Neural progenitor cell (in vitro differentiated cells): ENCODE data around the gene ZDHHC14. TPM values are rescaled to one million over a fixed set of nuclear protein-coding genes. Genes with fewer than 3 reads are reported as not detected.
A peak's percentile ranks its signal among the peaks of the same experiment; 100 is the strongest.

ENCODE experiments used
- DNase-seq: peaks from one replicate; pipeline ENCODE4 v3.0.0-alpha.2; 2016; ENCODE audit warnings: low spot score
- H2AFZ ChIP-seq: fragments of 200-600 bp; sonication (generic); replicated peaks from 2 replicates; pipeline ENCODE4 v1.6.1; 2016; ENCODE audit warnings: antibody characterized with exemption
- H3F3A ChIP-seq: fragments of 200-600 bp; sonication (generic); 2 replicates; pipeline ENCODE4 v1.6.1; 2016; ENCODE audit warnings: antibody characterized with exemption, low read depth
- H3K27ac ChIP-seq: fragments of 200-600 bp; sonication (generic); 2 replicates; pipeline ENCODE4 v1.5.1; 2016; ENCODE audit warnings: mild to moderate bottlenecking
- H3K27me3 ChIP-seq: fragments of 200-600 bp; sonication (generic); 2 replicates; pipeline ENCODE4 v1.6.1; 2016; ENCODE audit warnings: mild to moderate bottlenecking, moderate library complexity
- H3K36me3 ChIP-seq: fragments of 200-600 bp; sonication (generic); 2 replicates; pipeline ENCODE4 v1.5.1; 2016
- H3K4me1 ChIP-seq: fragments of 200-600 bp; sonication (generic); 2 replicates; pipeline ENCODE4 v1.6.1; 2016; ENCODE audit warnings: mixed run types
- H3K4me2 ChIP-seq: fragments of 200-600 bp; sonication (generic); 2 replicates; pipeline ENCODE4 v1.6.1; 2016
- H3K4me3 ChIP-seq: fragments of 200-600 bp; sonication (generic); 2 replicates; pipeline ENCODE4 v1.5.1; 2016
- H3K79me2 ChIP-seq: fragments of 200-600 bp; sonication (generic); 2 replicates; pipeline ENCODE4 v1.6.1; 2016; ENCODE audit warnings: low read depth
- H3K9ac ChIP-seq: fragments of 200-600 bp; sonication (generic); 2 replicates; pipeline ENCODE4 v1.6.1; 2016
- H3K9me3 ChIP-seq: fragments of 200-600 bp; sonication (generic); 2 replicates; pipeline ENCODE4 v1.5.1; 2016; ENCODE audit warnings: low read depth
- H4K20me1 ChIP-seq: fragments of 200-600 bp; sonication (generic); 2 replicates; pipeline ENCODE4 v1.6.1; 2016; ENCODE audit warnings: low read depth
- H3K27ac Mint-ChIP-seq: 3 replicates; pipeline ENCODE4 v1.8.0; 2021; ENCODE audit warnings: mixed read lengths
- H3K27me3 Mint-ChIP-seq: 2 replicates; pipeline ENCODE4 v1.8.0; 2022; ENCODE audit warnings: low read depth, mild to moderate bottlenecking, inconsistent platforms, moderate library complexity, mixed read lengths; ENCODE audit not compliant: insufficient read depth
- H3K36me3 Mint-ChIP-seq: 3 replicates; pipeline ENCODE4 v1.8.0; 2021; ENCODE audit warnings: mixed read lengths
- H3K4me1 Mint-ChIP-seq: 3 replicates; pipeline ENCODE4 v1.8.0; 2021; ENCODE audit warnings: mixed read lengths
- H3K4me3 Mint-ChIP-seq: 3 replicates; pipeline ENCODE4 v1.8.0; 2021; ENCODE audit warnings: mild to moderate bottlenecking, moderate library complexity, mixed read lengths
- H3K9me3 Mint-ChIP-seq: 3 replicates; pipeline ENCODE4 v1.8.0; 2020; ENCODE audit warnings: mixed read lengths
- EZH2 ChIP-seq: fragments of 200-600 bp; sonication (generic); IDR thresholded peaks from 2 replicates; pipeline ENCODE4 v1.6.1; 2017; ENCODE audit warnings: antibody characterized with exemption, mild to moderate bottlenecking, moderate library complexity
- EZH2phosphoT487 ChIP-seq: fragments of 200-600 bp; sonication (generic); IDR thresholded peaks from 2 replicates; pipeline ENCODE4 v1.6.1; 2017; ENCODE audit warnings: antibody characterized with exemption
- total RNA-seq: library from RNA; depleted of rRNA; stranded (reverse); fragments of >200 nt; gene quantifications from 2 replicates; pipeline ENCODE4 v1.2.3, GENCODE V29; 2015; ENCODE audit warnings: low replicate concordance
- TF ChIP-seq, protein P1 (sequence below): fragments of 200-600 bp; sonication (generic); IDR thresholded peaks from 2 replicates; pipeline ENCODE4 v1.5.1; 2017; ENCODE audit warnings: antibody characterized with exemption, mild to moderate bottlenecking

Gene ZDHHC14
- total RNA-seq, 1 donor from 2014 or later = 14.5 TPM

DNA sequence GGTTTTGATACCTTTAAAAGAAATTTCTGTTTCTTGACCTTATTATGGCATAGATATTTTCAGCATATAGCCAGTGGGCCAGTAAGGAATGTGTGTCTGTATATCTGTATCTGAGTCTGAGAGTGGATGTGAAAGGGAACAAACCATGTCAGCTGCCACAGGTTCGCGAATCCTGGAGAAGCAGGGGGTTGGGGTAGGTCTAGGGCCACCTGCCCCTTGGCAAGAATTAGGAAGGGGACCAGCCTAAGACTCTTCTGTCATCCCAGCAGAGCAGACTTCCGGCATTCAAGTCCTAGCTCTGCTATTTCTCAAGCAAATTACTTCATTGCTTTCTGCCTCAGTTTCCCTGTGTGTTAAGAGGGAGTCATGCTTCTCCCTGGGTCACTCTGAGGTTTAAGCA lies 261.7 kb downstream of the ZDHHC14 start:
- Histone ChIP-seq H3K27ac (no peak overlapping the region), H3K79me2 (no peaks in the 10 kb centered on the region), H3K9me3 (no peaks in the 10 kb centered on the region), H3K9ac (no peak overlapping the region), H3F3A (no peaks in the 10 kb centered on the region), H3K36me3 (no peaks in the 10 kb centered on the region), H3K27me3 (no peaks in the 10 kb centered on the region), H3K4me1 (peaks cover 8% of the 10 kb centered on the region), H3K4me3 (no peak overlapping the region), H3K4me2 (no peak overlapping the region), H2AFZ (no peak overlapping the region), H4K20me1 (no peaks in the 10 kb centered on the region)
- TF ChIP-seq EZH2phosphoT487 (no peak), EZH2 (no peak)
- TF ChIP-seq, protein P1, sequence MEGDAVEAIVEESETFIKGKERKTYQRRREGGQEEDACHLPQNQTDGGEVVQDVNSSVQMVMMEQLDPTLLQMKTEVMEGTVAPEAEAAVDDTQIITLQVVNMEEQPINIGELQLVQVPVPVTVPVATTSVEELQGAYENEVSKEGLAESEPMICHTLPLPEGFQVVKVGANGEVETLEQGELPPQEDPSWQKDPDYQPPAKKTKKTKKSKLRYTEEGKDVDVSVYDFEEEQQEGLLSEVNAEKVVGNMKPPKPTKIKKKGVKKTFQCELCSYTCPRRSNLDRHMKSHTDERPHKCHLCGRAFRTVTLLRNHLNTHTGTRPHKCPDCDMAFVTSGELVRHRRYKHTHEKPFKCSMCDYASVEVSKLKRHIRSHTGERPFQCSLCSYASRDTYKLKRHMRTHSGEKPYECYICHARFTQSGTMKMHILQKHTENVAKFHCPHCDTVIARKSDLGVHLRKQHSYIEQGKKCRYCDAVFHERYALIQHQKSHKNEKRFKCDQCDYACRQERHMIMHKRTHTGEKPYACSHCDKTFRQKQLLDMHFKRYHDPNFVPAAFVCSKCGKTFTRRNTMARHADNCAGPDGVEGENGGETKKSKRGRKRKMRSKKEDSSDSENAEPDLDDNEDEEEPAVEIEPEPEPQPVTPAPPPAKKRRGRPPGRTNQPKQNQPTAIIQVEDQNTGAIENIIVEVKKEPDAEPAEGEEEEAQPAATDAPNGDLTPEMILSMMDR = no peak
- Mint-ChIP-seq H3K36me3 (peaks cover 5% of the 10 kb centered on the region), H3K27me3 (peaks cover 3% of the 10 kb centered on the region), H3K4me3 (no peak overlapping the region), H3K4me1 (peaks cover 15% of the 10 kb centered on the region), H3K9me3 (no peaks in the 10 kb centered on the region), H3K27ac (no peak overlapping the region)
- no peak for DNase-seq

DNA sequence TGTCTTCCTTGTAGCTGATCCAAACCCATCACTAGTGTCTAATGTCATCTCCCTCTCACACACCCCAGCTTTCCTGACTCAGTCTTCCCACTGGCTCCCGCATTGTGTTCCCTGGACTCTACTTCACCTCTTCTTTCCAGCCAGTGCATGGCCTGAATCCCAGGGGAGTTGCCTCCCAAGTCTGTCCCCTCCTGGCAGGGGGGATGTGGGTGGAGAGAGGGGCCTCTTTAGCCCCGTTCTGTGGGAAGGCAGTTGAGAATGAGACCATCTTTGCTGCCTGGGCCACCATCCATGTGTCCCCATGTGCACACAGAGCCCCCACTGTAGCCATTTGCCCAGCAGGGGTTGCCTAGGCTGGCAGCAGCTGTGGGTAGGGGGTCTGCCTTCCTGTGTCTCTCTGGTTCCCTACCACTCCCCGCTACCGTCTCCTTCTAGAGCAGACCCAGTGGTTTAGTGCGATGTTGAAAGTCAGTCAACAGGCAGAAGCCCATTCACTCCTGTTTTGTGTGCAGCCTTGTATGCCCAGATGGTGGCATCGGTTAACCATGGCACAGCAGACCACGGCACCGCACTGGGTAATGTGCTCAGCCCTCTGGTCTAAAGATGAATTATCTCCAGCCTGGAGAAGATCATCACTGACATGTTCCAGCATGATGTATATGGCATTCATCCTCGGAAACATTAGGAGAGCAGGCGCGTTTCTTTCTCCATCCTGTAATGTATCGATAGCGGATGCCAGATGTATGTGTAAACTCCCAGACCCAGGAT lies 263.2 kb downstream of the ZDHHC14 start:
- Histone ChIP-seq H3F3A (no peaks in the 10 kb centered on the region), H3K9ac (no peak overlapping the region), H3K27ac (no peak overlapping the region), H3K79me2 (no peaks in the 10 kb centered on the region), H3K4me1 (peaks cover 18% of the 10 kb centered on the region), H3K27me3 (no peaks in the 10 kb centered on the region), H4K20me1 (no peaks in the 10 kb centered on the region), H2AFZ (no peak overlapping the region), H3K9me3 (no peaks in the 10 kb centered on the region), H3K4me2 (no peak overlapping the region), H3K36me3 (no peaks in the 10 kb centered on the region), H3K4me3 (no peak overlapping the region)
- Mint-ChIP-seq H3K27me3 (peaks cover 2% of the 10 kb centered on the region), H3K9me3 (no peaks in the 10 kb centered on the region), H3K4me3 (no peak overlapping the region), H3K4me1 (peaks cover 15% of the 10 kb centered on the region), H3K36me3 (peaks cover 8% of the 10 kb centered on the region), H3K27ac (no peak overlapping the region)
- no peak for DNase-seq
- TF ChIP-seq, protein P1 = no peak
- TF ChIP-seq EZH2phosphoT487 (no peak), EZH2 (no peak)

DNA sequence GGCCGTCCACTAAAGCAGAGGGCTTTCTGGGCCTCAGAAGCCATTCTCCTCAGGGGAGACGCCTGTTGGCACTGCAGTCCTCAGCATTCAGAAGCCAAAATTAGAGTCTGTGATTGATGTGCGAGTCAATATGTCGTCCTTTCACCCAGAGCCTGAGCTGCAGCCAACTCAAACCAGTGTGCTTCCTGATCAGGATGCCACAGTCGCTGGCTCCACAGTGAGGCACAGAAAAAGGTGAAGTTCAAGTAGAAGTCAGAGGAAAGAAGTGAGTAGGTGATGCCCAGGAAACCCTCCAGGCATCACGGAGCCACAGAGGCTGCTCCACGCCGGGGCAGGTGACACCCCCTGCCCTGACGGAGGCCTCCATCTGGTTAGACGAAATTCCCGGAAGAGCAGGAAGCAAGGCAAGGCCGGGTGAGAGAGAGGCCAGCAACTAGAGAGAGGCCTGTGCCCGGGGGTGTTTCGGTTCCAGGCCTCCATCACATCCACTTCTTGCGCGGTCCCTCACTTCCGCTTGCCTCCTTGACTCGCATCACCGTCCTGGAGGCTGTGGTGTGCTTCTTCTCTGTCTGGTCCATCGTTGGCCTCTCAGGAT lies 264.3 kb downstream of the ZDHHC14 start:
- H3K4me3 Mint-ChIP-seq = peak overlapping the region; percentile 59
- H3K4me1 Mint-ChIP-seq = peaks cover 15% of the 10 kb centered on the region
- no peak overlapping the region for H3K4me3 ChIP-seq
- H3K9me3 ChIP-seq = no peaks in the 10 kb centered on the region
- DNase-seq = no peak
- H3K27ac ChIP-seq = no peak overlapping the region
- no peak overlapping the region for H3K9ac ChIP-seq
- no peaks in the 10 kb centered on the region for H3K9me3 Mint-ChIP-seq
- H3F3A ChIP-seq = no peaks in the 10 kb centered on the region
- no peak overlapping the region for H2AFZ ChIP-seq
- H3K4me2 ChIP-seq = no peak overlapping the region
- H3K4me1 ChIP-seq = peaks cover 18% of the 10 kb centered on the region
- no peaks in the 10 kb centered on the region for H3K36me3 ChIP-seq
- no peaks in the 10 kb centered on the region for H4K20me1 ChIP-seq
- no peaks in the 10 kb centered on the region for H3K27me3 ChIP-seq
- peaks cover 8% of the 10 kb centered on the region for H3K36me3 Mint-ChIP-seq
- TF ChIP-seq, protein P1 = no peak
- TF ChIP-seq EZH2phosphoT487 = no peak
- no peak for TF ChIP-seq EZH2
- no peaks in the 10 kb centered on the region for H3K27me3 Mint-ChIP-seq
- H3K27ac Mint-ChIP-seq = no peak overlapping the region
- H3K79me2 ChIP-seq = no peaks in the 10 kb centered on the region
